ENCODE data around the gene STX19. TPM values are rescaled to one million over a fixed set of nuclear protein-coding genes. Genes with fewer than 3 reads are reported as not detected.

The STX19 gene
- total and polyA plus RNA-seq, 2 donors (not counting 3 experiments of a cell fraction or from before 2014, with no cell fraction given), result not detected

DNA sequence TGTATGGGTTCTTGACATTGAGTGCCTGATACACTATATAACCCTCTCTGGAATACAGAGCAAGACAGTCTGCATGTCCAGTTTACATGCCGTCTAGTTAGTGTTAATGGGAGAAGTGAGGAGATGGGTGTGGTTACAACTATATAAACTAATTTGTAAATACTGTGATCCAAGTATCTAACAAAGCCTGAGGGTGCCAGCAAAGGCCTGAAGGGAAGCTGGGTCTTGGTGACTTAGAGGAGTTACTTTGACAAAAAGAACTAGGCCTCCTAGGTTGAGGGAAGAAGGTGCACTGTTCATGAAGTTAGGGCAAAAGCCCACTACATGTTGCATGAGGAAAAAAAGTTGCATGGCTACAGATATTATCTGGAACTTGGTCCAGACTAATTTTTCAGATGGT lies 36.7 kb upstream of the STX19 start:
- H3K4me1 ChIP-seq (ENCODE audit: control insufficient read depth, extremely low read depth, insufficient read depth, low read length), result peaks cover 17% of the 10 kb centered on the region
- DNase-seq (ENCODE audit: low read depth, low spot score) (no peak), FAIRE-seq (no peak)
- H3K9me1 ChIP-seq (replicated peaks; ENCODE audit: control insufficient read depth, extremely low read depth, insufficient read depth, low read length), result no peaks in the 10 kb centered on the region
- H4K20me1 ChIP-seq (replicated peaks; ENCODE audit: control insufficient read depth, extremely low read depth, insufficient read depth, low read length), result no peaks in the 10 kb centered on the region
- H3K27ac ChIP-seq (ENCODE audit: insufficient read depth, low read depth, low read length), result no peak overlapping the region
- TF ChIP-seq POLR2A (IDR thresholded peaks at IDR 0.05; ENCODE audit: low read depth, low read length), result no peak
- TF ChIP-seq MYC (IDR thresholded peaks at IDR 0.05; ENCODE audit: low read depth, low read length), result no peak
- TF ChIP-seq POLR2AphosphoS5 (IDR thresholded peaks at IDR 0.05; ENCODE audit: insufficient read depth, low read depth, low read length), result no peak
- TF ChIP-seq GATA2 (IDR thresholded peaks at IDR 0.05; ENCODE audit: insufficient read depth, insufficient read length, low read depth, low read length), result no peak
- TF ChIP-seq, protein P1, sequence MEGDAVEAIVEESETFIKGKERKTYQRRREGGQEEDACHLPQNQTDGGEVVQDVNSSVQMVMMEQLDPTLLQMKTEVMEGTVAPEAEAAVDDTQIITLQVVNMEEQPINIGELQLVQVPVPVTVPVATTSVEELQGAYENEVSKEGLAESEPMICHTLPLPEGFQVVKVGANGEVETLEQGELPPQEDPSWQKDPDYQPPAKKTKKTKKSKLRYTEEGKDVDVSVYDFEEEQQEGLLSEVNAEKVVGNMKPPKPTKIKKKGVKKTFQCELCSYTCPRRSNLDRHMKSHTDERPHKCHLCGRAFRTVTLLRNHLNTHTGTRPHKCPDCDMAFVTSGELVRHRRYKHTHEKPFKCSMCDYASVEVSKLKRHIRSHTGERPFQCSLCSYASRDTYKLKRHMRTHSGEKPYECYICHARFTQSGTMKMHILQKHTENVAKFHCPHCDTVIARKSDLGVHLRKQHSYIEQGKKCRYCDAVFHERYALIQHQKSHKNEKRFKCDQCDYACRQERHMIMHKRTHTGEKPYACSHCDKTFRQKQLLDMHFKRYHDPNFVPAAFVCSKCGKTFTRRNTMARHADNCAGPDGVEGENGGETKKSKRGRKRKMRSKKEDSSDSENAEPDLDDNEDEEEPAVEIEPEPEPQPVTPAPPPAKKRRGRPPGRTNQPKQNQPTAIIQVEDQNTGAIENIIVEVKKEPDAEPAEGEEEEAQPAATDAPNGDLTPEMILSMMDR (IDR thresholded peaks at IDR 0.05; ENCODE audit: extremely low read depth in 1 of 2, insufficient read depth in 1 of 2, low read depth in 1 of 2, low read length in 2 of 2), result no peak
- TF ChIP-seq, protein P2, sequence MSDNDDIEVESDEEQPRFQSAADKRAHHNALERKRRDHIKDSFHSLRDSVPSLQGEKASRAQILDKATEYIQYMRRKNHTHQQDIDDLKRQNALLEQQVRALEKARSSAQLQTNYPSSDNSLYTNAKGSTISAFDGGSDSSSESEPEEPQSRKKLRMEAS (IDR thresholded peaks at IDR 0.05; ENCODE audit: insufficient read depth, insufficient read length), result no peak
- no peak for TF ChIP-seq JUN (IDR thresholded peaks at IDR 0.05; ENCODE audit: borderline replicate concordance, insufficient read depth, insufficient read length, low read depth)
- TF ChIP-seq FOS (IDR thresholded peaks at IDR 0.05; ENCODE audit: borderline replicate concordance, insufficient read depth, low read length), result no peak
- no peak for TF ChIP-seq EZH2 (IDR thresholded peaks at IDR 0.05; ENCODE audit: borderline replicate concordance, low read depth, low read length, severe bottlenecking)
- intact Hi-C loops (cut with micrococcal nuclease), result loop anchor here (10.0 kb wide), 1 partner anchor 160 kb away; no protein-coding TSS in a partner anchor
- H3K36me3 ChIP-seq (ENCODE audit: control insufficient read depth in 2 of 2, extremely low read depth in 1 of 2, insufficient read depth in 2 of 2, low read length in 2 of 2), result peaks cover 0 to 2% of the 10 kb centered on the region in 2 experiments
- peaks cover 10% of the 10 kb centered on the region for H3K79me2 ChIP-seq (ENCODE audit: control insufficient read depth, insufficient read depth, low read length)
- no peak overlapping the region for H3K4me3 ChIP-seq (replicated peaks in 1 of 3; ENCODE audit: insufficient read depth in 1 of 3, low read depth in 1 of 3, low read length in 3 of 3)
- dilution Hi-C loops (cut with MboI; ENCODE audit: extremely low pct_ligation_motif_present, low sequenced_read_pairs), result no loop called here
- CTCF ChIA-PET, result interaction anchor here (0.9 kb wide), 1 partner anchor 60 kb away, joined by 5 read pairs; no protein-coding TSS in a partner anchor
- H3K9ac ChIP-seq (replicated peaks; ENCODE audit: extremely low read depth, insufficient read depth, low read length), result no peak overlapping the region
- BruUV-seq (replicated peaks), result no TSS peak
- POLR2A ChIA-PET, result interaction anchor here (0.6 kb wide), 1 partner anchor 37 kb away, joined by 4 read pairs; no protein-coding TSS in a partner anchor
- no peak overlapping the region for H2AFZ ChIP-seq (ENCODE audit: low read depth, low read length)
- no peak overlapping the region for H3K4me2 ChIP-seq (ENCODE audit: insufficient read depth, low read length)
- no peaks in the 10 kb centered on the region for H3K27me3 ChIP-seq (ENCODE audit: control insufficient read depth in 2 of 2, insufficient read depth in 2 of 2, low read length in 2 of 2)
- no peaks in the 10 kb centered on the region for H3K9me3 ChIP-seq (replicated peaks; ENCODE audit: control insufficient read depth, insufficient read depth, low read length)
